Measurements from ENCODE around the gene TYW1. TPM values are rescaled to one million over a fixed set of nuclear protein-coding genes. Genes with fewer than 3 reads are reported as not detected.
A peak's percentile ranks its signal among the peaks of the same experiment; 100 is the strongest.
"Not testable (repeated sequence)": the region's sequence is repeated elsewhere in the genome, so short reads cannot be mapped to it uniquely, and the experiment has no call there.

TYW1 gene
- total and polyA plus RNA-seq, 8 donors, result 14.1 to 25.8 (median 23.7) TPM

DNA sequence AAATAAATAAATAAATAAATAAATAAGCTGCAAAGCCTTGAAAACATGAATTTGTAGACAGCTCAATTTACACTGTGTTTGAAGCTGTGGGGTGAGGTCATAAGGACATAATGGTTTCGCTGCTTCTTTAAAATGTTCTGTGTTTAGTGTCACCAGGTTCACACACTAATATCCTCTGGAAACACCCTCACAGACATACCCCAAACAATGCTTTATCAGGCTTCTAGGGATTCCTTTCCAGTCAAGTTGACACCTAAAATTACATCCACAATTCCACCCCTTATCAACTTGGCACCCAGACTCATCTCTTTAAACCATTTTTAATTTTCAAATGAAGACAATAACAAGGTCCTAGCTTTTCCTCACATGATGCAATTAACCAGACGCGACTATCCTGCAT, 7.1 kb upstream of the TYW1 start:
- H3K4me3 ChIP-seq; H3K27ac ChIP-seq; H3K9me3 ChIP-seq; ATAC-seq; intact Hi-C loops (cut with DNase I); DNase-seq; H3K27me3 ChIP-seq: not testable (repeated sequence)
- peaks cover 0 to 75% of the 10 kb centered on the region in 2 donors for H3K36me3 ChIP-seq
- H3K4me1 ChIP-seq, result peaks cover 0 to 18% of the 10 kb centered on the region in 2 donors

DNA sequence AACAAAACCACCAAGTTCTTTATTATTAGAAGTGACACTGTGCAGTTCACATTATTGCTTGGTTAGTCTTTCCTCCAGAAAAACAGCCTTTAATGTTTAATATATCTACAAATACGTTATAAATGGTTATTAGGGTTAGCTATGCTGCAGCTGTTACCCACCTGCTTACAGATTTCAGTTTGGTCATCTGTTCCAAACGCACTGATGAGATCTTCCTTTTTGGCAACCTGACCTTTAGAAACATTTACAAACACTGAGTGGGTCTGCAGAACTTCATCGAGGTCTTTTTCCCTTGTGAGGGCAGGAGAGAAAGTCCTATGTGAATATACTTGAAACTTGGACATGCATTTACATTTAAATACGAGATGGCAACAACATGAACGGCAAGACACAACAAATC, 2.6 kb upstream of the TYW1 start:
- H3K36me3 ChIP-seq, result peaks cover 0 to 51% of the 10 kb centered on the region in 2 donors
- intact Hi-C loops (cut with DNase I), result not testable (repeated sequence)

DNA sequence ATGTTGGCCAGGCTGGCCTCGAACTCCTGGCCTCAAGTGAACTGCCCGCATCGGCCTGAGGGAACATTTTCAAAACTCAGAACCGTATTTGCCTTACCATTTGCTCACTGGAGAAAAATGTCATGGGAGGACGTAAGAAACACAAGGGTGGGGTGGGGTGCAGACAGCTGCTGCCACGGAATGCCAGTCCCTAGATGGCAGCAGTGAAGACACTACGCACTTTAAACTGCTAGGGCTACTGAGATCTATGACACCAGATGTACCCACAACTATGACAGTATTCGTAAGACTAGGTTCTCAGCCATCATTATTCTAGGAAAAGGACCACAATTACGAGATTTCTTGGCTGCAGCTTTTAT, 2.0 kb upstream of the TYW1 start:
- ATAC-seq, result peak; percentile 79
- H3K4me3 ChIP-seq, result peak overlapping the region; percentile 74 to 89
- H3K36me3 ChIP-seq, result peaks cover 0 to 52% of the 10 kb centered on the region in 2 donors
- H3K27me3 ChIP-seq; H3K9me3 ChIP-seq; intact Hi-C loops (cut with DNase I): not testable (repeated sequence)
- H3K4me1 ChIP-seq, result peaks cover 0 to 29% of the 10 kb centered on the region in 2 donors
- H3K27ac ChIP-seq, result peak overlapping the region; percentile 99
- peak in 3 of 4 donors; percentile 33 to 63 (median 56) for DNase-seq

More for the DNA sequence above, 2.6 kb upstream of the TYW1 start:
- ATAC-seq, H3K9me3 ChIP-seq, DNase-seq, H3K27me3 ChIP-seq: not testable (repeated sequence)
- Histone ChIP-seq H3K27ac (peak overlapping the region; percentile 99), H3K4me3 (peak overlapping the region; percentile 74 to 89), H3K4me1 (peaks cover 0 to 29% of the 10 kb centered on the region in 2 donors)

DNA sequence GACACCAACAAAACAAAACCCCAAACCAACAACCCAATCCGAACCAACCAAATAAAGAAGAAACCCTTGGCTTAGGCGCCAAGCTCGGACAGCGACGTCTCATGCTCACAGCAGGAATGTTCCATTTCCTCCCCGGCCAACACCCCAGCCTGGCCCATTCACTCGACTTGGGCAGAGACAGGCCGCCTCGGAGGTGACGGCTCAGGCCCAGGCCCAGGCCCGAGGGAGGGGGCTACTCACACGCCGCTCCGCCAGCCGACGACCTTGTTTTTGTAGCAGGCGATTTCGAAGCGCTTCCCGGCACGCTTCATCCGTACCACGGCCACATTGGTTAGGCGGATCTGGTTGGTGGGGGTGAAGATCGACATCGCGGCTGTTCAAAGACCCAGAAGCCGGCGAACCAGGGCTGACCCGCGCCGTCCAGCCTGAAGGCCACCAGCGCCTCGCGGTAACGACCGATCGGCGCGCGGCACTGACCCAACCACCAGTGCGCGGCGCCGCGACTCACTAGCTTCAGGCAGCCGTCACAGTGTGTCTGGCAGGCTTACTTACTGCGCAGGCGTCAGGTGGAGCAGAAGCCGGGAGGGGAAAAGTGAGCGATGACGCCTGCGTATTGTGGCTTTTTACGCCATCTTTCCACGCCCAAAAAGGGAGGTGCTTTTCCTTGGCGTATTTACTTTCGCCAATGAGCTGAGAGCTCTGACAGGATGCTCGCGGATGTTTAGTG, 1.4 kb upstream of the TYW1 start, which contains the start of gene SBDS:
SBDS (minus strand) TSS at position 537 of the 727 bp plus-strand sequence; CDS start at position 368, 169 bp downstream.
- Histone ChIP-seq H3K4me3 (peak within 1 kb of the TSS; percentile 74 to 89), H3K27ac (peak within 1 kb of the TSS; percentile 99), H3K4me1 (peaks cover 0 to 29% of the 10 kb centered on the region in 2 donors), H3K36me3 (peaks cover 0 to 51% of the 10 kb centered on the region in 2 donors)
- H3K9me3 ChIP-seq; intact Hi-C loops (cut with DNase I); H3K27me3 ChIP-seq: not testable (repeated sequence)
- DNase-seq (peak; percentile 96 to 98 (median 96)), ATAC-seq (peak; percentile 85)

DNA sequence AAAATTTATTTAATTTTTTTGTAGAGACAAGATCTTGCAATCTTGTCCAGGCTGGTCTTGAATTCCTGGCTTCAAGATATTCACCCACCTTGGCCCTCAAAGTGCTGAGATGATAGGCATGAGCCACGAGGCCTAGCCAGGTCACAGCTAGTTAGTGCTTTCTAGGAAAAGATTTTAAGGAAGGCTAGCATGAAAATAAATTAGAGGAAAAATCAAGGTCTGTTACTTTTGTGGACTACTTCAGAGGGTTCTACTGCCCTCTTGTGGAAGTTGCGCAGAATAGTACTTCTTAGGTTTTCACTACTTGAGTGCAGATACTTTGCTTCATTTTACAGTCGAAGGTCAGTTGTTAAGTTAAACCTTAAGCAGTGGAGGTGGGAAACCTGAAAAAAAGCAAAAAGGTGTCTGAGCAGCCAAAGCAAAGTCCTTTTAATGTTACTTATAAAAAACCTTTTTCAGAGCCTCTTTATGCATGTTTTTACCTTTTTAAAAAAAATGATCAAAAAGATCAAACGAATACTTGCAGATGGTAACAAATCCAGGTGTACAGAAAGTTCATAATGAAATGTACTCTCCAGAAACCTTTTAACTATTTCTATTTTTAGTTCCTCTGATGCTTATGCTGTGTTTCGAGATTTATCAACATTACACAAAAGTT, 4.1 kb downstream of the TYW1 start:
- H3K9me3 ChIP-seq; H3K27me3 ChIP-seq; ATAC-seq; intact Hi-C loops (cut with DNase I); H3K4me1 ChIP-seq; H3K4me3 ChIP-seq; H3K27ac ChIP-seq; DNase-seq: not testable (repeated sequence)
- TF ChIP-seq, protein P1, sequence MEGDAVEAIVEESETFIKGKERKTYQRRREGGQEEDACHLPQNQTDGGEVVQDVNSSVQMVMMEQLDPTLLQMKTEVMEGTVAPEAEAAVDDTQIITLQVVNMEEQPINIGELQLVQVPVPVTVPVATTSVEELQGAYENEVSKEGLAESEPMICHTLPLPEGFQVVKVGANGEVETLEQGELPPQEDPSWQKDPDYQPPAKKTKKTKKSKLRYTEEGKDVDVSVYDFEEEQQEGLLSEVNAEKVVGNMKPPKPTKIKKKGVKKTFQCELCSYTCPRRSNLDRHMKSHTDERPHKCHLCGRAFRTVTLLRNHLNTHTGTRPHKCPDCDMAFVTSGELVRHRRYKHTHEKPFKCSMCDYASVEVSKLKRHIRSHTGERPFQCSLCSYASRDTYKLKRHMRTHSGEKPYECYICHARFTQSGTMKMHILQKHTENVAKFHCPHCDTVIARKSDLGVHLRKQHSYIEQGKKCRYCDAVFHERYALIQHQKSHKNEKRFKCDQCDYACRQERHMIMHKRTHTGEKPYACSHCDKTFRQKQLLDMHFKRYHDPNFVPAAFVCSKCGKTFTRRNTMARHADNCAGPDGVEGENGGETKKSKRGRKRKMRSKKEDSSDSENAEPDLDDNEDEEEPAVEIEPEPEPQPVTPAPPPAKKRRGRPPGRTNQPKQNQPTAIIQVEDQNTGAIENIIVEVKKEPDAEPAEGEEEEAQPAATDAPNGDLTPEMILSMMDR (IDR thresholded peaks at IDR 0.05), result peak; percentile 29 to 50
- H3K36me3 ChIP-seq, result peaks cover 0 to 32% of the 10 kb centered on the region in 2 donors

DNA sequence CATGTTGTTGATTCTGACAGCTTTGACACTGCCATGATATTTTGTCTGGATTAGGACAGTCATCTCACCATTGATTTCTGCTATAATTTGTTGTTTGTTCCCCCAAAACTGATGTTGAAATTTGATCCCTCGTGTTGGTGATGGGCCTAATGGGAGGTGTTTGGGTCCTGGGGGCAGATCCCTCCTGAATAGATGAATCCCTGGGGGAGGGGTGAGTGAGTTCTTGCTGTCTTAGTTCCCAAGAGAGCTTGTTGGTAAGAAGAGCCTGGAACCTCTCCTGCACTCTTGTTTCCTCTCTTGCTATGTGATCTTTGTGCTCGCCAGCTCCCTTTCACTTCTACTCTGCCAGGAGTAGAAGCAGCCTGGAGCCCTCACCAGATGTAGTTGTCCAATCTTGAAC, 7.5 kb downstream of the TYW1 start:
- H3K9me3 ChIP-seq; ATAC-seq; H3K4me1 ChIP-seq; intact Hi-C loops (cut with DNase I); H3K27me3 ChIP-seq; H3K27ac ChIP-seq; DNase-seq; H3K4me3 ChIP-seq: not testable (repeated sequence)
- peaks cover 0 to 60% of the 10 kb centered on the region in 2 donors for H3K36me3 ChIP-seq

DNA sequence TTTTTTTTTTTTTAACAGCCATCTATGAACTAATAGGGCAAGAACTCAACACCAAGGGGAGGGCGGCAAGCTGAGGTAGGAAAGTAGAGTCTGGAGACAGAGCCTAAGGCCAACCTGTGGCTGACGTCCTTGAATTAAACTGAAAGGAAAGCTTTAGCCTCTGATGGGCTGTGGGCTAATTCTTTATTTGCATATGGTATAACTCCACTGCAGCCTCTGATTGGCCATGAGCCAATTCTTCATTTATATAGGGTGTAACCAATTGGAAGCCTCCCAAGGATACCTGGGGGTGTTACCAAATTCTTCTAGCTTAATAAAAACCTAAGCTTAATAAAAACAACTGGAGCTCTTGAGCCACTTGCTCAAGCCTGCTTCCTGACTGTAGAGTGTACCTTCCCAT, 10.3 kb downstream of the TYW1 start:
- H3K36me3 ChIP-seq, result peaks cover 0 to 77% of the 10 kb centered on the region in 2 donors
- H3K27ac ChIP-seq, result no peak overlapping the region
- no peaks in the 10 kb centered on the region for H3K4me1 ChIP-seq
- intact Hi-C loops (cut with DNase I), result no loop called here
- ATAC-seq, result no peak
- no peak overlapping the region for H3K4me3 ChIP-seq
- no peaks in the 10 kb centered on the region for H3K9me3 ChIP-seq
- H3K27me3 ChIP-seq, result no peaks in the 10 kb centered on the region
- TF ChIP-seq, protein P1 (IDR thresholded peaks at IDR 0.05), result no peak
- DNase-seq, result no peak
